Heart left ventricle (tissue), 16 donors: ENCODE data around the gene KRT7. TPM values are rescaled to one million over a fixed set of nuclear protein-coding genes. Genes with fewer than 3 reads are reported as not detected.

Source experiments
- ATAC-seq, 4 donors: fragments of 200-7000 bp; cut with Tn5 transposase; one replicate each; pipeline ENCODE4 v1.9.1; 2020 to 2022; ENCODE audit warnings: moderate library complexity in 4 of 4, mild to moderate bottlenecking in 3 of 4, moderate number of reproducible peaks in 1 of 4
- DNase-seq, 5 donors: peaks; one replicate each; pipeline ENCODE4 v3.0.0-alpha.2; 2020
- H3K27ac ChIP-seq, 12 donors: fragments of 200-600 bp; sonication (generic) in 4 of 12; one replicate each; pipeline versions ENCODE4 v1.5.0 to v1.8.0; 2016 to 2022; ENCODE audit warnings: mild to moderate bottlenecking in 2 of 12
- H3K27me3 ChIP-seq, 9 donors: fragments of 200-600 bp; sonication (generic) in 2 of 9; one replicate each; pipeline versions ENCODE4 v1.5.1 to v1.8.0; 2016 to 2022; ENCODE audit warnings: mild to moderate bottlenecking in 3 of 9
- H3K36me3 ChIP-seq, 9 donors: fragments of 200-600 bp; sonication (generic) in 2 of 9; one replicate each; pipeline versions ENCODE4 v1.5.0 to v1.8.0; 2018 to 2022; ENCODE audit warnings: mild to moderate bottlenecking in 2 of 9
- H3K4me1 ChIP-seq, 12 donors: fragments of 200-600 bp; sonication (generic) in 4 of 12; one replicate each; pipeline versions ENCODE4 v1.5.0 to v1.8.0; 2016 to 2022; ENCODE audit warnings: mild to moderate bottlenecking in 3 of 12
- H3K4me3 ChIP-seq, 12 donors: fragments of 200-600 bp; sonication (generic) in 4 of 12; one replicate each; pipeline versions ENCODE4 v1.5.0 to v1.8.0; 2017 to 2022; ENCODE audit warnings: mild to moderate bottlenecking in 9 of 12, moderate library complexity in 4 of 12
- H3K9me3 ChIP-seq, 12 donors: fragments of 200-600 bp; sonication (generic) in 4 of 12; one replicate each; pipeline versions ENCODE4 v1.5.0 to v1.8.0; 2016 to 2022; ENCODE audit warnings: mild to moderate bottlenecking in 1 of 12
- CTCF ChIP-seq, 12 donors: fragments of 200-600 bp; sonication (generic) in 4 of 12; IDR thresholded peaks; one replicate each; pipeline versions ENCODE4 v1.5.0 to v1.8.0; 2018 to 2022; ENCODE audit warnings: antibody characterized with exemption in 12 of 12, mild to moderate bottlenecking in 5 of 12
- POLR2A ChIP-seq, 2 donors: fragments of 450-650 bp; IDR thresholded peaks; one replicate each; pipeline ENCODE4 v1.6.1; 2017; ENCODE audit warnings: antibody characterized with exemption in 2 of 2, mild to moderate bottlenecking in 2 of 2, moderate library complexity in 2 of 2
- WGBS, 4 donors: extraction: QIAGEN DNeasy Blood & Tissue Kit in 2 of 4; methylation state at CpG; one replicate each; pipeline versions ENCODE4 v1.1.5 to v1.1.7; 2013 to 2018; 5-methylcytosine and 5-hydroxymethylcytosine counted together
- intact Hi-C, 10 donors: fragments of 100-400 bp; cut with DNase I; formaldehyde crosslinking; loops; one replicate each; pipeline versions ENCODE4 v1.11.1 to v1.14.2; 2022
- polyA plus RNA-seq, 2 donors: library from polyadenylated mRNA; stranded (reverse); fragments of 200-250 nt; gene quantifications; one replicate each; pipeline ENCODE4 v1.2.3, GENCODE V29; 2013
- total RNA-seq, 9 donors: library from RNA; depleted of rRNA in 2 of 9; stranded (reverse); fragments of >200 nt in 2 of 9; fragmentation: NEBNext Ultra II Directional in 3 of 9; extraction: Animal tissue kit (Norgen Biotek cat#: 25700) in 3 of 9; gene quantifications; one replicate each; pipeline versions ENCODE4 v1.1.0 to v1.2.4, GENCODE V29; 2016 to 2023
- donor health status: ischemic (EF 13 %, LVEDD 7.1; RV severe dilation, severe dysfunction).
- donor health status: healthy with polysubstance abuse.
- donor health status: DM: no; HTN: yes; CAD: no.
- donor health status: DM: no; HTN: no; CAD: no.
- donor health status: ischemic (EF 25% LVEDD 6.9; RV normal size, moderate dysfunction).
- donor health status: ischemic (EF 25% LVEDD 5.7; RV mildly dilated, moderate dysfunction).
- donor health status: healthy.
- donor health status: DM: yes; HTN: yes; CAD: no.
- donor health status: ischemic (EF 35%, LVEDD 5.7; RV mildly dilated, moderate dysfunction).
- donor health status: nonischemic (EF 11% LVEDD 7.7; RV severe dilation, severe dysfunction).
- donor health status: DM: yes; HTN: yes; CAD: no.
- donor health status: PGD.
- donor health status: ischemic (EF 29% LVEDD 5.4; RV normal size, mild dysfunction).
- donor health status: nonischemic (EF 23%, LVEDD 6.1; RV moderate dilation, normal function).

The KRT7 gene
- total and polyA plus RNA-seq, 11 donors: 0.20 to 56.7 (median 3.1) TPM; not detected in 3

GRCh38 chr12:52203079-52203921 is 29.7 kb upstream of the KRT7 start:
- Histone ChIP-seq H3K9me3 (no peaks in the 10 kb centered on the region), H3K27me3 (no peaks in the 10 kb centered on the region), H3K36me3 (no peaks in the 10 kb centered on the region), H3K4me1 (peaks cover 6 to 62% (median 31%) of the 10 kb centered on the region in 12 donors), H3K4me3 (no peak overlapping the region), H3K27ac (no peak overlapping the region)
- peak in 3 of 4 donors; percentile 16 to 37 (median 34) for ATAC-seq
- peak; percentile 57 to 72 (median 68) for DNase-seq
- 58 to 68% (median 65%) methylated on average over 16 to 19 of the region's 19 CpGs for WGBS, 4 donors
- TF ChIP-seq CTCF (IDR thresholded peaks at IDR 0.05) (no peak), POLR2A (IDR thresholded peaks at IDR 0.05) (no peak)
- intact Hi-C loops: no loop called here

DNA sequence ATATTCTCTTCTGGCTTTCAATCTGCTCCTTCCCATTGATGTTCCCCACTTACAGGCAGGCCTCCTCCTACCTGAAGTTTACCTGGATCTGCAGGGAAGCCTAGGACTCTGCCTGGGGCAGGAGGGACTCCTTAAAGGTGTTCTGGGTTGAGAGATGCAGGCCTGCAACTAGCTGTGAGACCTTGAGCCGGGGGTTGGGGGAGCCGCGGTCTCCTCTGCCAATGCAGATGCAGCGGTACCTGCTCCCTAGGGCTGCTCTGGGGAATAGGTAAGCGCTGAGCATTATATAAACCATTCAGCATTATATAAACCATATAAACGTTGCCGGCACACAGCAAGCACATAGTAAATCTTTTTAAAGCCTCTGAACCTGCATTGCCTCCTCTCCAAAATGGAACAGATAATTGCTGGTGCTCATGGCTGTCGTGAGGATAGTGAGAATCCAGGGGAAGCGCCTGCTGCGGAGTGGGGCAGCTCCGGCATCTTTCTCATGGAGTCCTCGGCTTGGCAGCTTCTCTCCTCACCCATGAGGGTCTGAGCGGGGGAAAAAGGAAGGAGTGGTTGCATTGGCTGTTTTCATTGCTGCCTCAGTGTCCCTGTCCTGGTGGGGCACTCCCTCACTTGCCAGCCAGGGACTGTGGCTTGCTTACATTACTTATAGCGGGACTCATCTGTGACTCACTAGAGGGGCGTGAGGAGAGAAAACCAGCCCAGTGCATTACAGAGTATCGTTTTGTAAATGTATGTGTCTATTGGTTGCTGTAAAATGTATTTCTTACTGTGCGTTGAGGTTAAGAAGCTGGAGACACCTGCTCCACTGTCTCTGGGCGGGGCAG is 28.7 kb upstream of the KRT7 start:
- Histone ChIP-seq H3K4me3 (no peak overlapping the region), H3K27ac (no peak overlapping the region), H3K4me1 (peaks cover 6 to 58% (median 22%) of the 10 kb centered on the region in 12 donors), H3K36me3 (no peaks in the 10 kb centered on the region), H3K9me3 (no peaks in the 10 kb centered on the region), H3K27me3 (peaks cover 0 to 6% (median 0%) of the 10 kb centered on the region in 9 donors)
- DNase-seq (peak in 1 of 5 donors; percentile 14), ATAC-seq (no peak)
- intact Hi-C loops: no loop called here
- no peak for TF ChIP-seq CTCF (IDR thresholded peaks at IDR 0.05)
- no peak for TF ChIP-seq POLR2A (IDR thresholded peaks at IDR 0.05)
- 91 to 96% (median 94%) methylated on average over 18 of the region's 18 CpGs for WGBS, 4 donors

DNA sequence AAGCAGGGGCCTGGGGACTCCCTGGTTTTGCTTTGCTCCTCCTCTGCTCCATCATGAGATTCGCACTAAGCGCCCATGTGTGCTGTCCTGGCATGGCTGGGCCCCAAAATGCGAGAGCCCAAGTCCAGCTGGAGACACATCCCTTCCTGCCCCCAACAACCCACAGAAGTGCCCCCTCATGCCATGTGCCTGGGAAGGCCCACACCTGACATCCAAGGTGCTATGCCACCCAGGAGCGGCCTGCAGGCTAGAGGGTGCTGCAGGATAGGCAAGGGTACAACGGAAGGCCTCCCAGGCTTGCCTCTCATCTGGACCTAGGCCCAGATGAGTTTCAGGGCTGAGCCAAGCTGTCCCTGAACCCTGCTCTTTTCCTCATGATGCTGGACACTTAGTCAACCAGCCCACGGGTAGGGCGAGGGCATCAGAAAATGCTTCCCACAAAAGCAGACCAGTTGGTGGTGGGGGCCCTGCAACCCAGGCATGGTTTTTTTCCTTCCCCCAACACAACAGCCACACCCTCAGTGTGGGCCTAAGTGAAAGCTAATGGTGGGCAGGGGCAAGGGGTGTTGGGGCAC is 28.0 kb upstream of the KRT7 start:
- H3K4me1 ChIP-seq: peaks cover 6 to 52% (median 17%) of the 10 kb centered on the region in 12 donors
- WGBS, 4 donors: 88 to 97% (median 89%) methylated on average over 5 to 7 of the region's 7 CpGs

GRCh38 chr12:52205612-52206303 is 27.3 kb upstream of the KRT7 start:
- H3K4me3 ChIP-seq: no peak overlapping the region
- no peak for ATAC-seq
- intact Hi-C loops: no loop called here
- no peaks in the 10 kb centered on the region for H3K36me3 ChIP-seq
- peaks cover 6 to 49% (median 16%) of the 10 kb centered on the region in 12 donors for H3K4me1 ChIP-seq
- H3K9me3 ChIP-seq: no peaks in the 10 kb centered on the region
- WGBS, 4 donors: 90 to 95% (median 94%) methylated on average over 4 of the region's 4 CpGs
- no peak overlapping the region for H3K27ac ChIP-seq
- DNase-seq: peak in 1 of 5 donors; percentile 7
- peaks cover 0 to 6% (median 0%) of the 10 kb centered on the region in 9 donors for H3K27me3 ChIP-seq
- TF ChIP-seq POLR2A (IDR thresholded peaks at IDR 0.05): no peak
- TF ChIP-seq CTCF (IDR thresholded peaks at IDR 0.05): no peak

More for the DNA sequence above, 28.0 kb upstream of the KRT7 start:
- Histone ChIP-seq H3K9me3 (no peaks in the 10 kb centered on the region), H3K27ac (no peak overlapping the region), H3K4me3 (no peak overlapping the region), H3K27me3 (peaks cover 0 to 6% (median 0%) of the 10 kb centered on the region in 9 donors), H3K36me3 (no peaks in the 10 kb centered on the region)
- ATAC-seq (no peak), DNase-seq (peak in 2 of 5 donors; percentile 5 to 26)
- no peak for TF ChIP-seq POLR2A (IDR thresholded peaks at IDR 0.05)
- intact Hi-C loops: no loop called here
